T-helper 2 cell treated with Interferon-gamma antibody and Interleukin-4, amounts not matched to agents 100 ng/mL and 5 ng/mL, for 36 hours (primary cell): ENCODE results near the gene IL22RA2. TPM values are rescaled to one million over a fixed set of nuclear protein-coding genes. Genes with fewer than 3 reads are reported as not detected.
"Not testable (repeated sequence)": the region's sequence is repeated elsewhere in the genome, so short reads cannot be mapped to it uniquely, and the experiment has no call there.

Experiments used
- intact Hi-C: fragments of 100-400 bp; cut with micrococcal nuclease; formaldehyde crosslinking; loops from one replicate; pipeline ENCODE4 v1.15.1; 2023
- total RNA-seq: library from RNA; stranded (reverse); gene quantifications from 2 replicates; pipeline ENCODE4 v1.2.3, GENCODE V29; 2022

The IL22RA2 gene
- total RNA-seq, 1 donor from 2014 or later: not detected

- intact Hi-C loops: no loop called here
These were observed 39.0 kb downstream of the IL22RA2 start for GRCh38 chr6:137134483-137134882.

DNA sequence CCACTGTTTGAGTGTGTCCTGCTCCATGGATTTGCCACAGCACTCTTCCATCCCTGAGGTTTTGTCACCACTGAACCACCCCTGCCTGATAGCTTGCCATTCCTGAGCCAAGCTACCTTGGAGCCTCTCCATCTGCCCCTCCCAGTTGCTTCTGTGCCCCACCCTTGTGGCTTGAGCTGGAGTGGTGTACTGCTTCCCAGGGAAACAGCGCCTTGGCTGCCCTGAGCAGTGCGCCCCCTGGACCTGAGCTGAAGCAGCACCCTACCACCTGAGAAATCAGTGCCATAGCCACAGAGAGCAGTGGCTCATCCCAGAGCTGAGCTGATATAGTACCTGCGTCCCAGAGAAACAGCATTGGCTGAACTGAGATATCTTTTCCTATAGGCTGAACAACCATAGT, 40.3 kb downstream of the IL22RA2 start:
- intact Hi-C loops: no loop called here

- intact Hi-C loops: no loop called here
These were observed 46.5 kb downstream of the IL22RA2 start for GRCh38 chr6:137126875-137127485.

DNA sequence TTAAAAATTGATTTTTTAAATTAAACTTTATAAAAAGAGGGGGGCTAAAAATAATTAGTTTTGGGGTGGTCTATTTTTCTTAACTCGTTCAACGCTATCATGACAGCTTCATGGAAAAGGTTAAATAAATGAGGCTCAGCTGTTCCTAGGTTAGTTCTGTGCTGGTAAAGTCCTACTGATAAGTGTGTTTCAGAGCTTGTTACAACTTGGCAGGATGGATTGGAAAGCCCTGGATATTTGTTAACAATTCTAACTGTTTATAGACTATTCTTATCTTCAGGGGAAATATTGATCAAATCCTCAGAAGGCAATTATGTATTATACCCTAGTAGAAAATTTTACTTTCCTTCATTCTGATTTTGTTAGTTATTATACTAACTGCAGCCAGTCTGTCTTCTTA, 50.4 kb downstream of the IL22RA2 start:
- intact Hi-C loops: no loop called here

GRCh38 chr6:137122612-137123011, 50.8 kb downstream of the IL22RA2 start:
- intact Hi-C loops: no loop called here

DNA sequence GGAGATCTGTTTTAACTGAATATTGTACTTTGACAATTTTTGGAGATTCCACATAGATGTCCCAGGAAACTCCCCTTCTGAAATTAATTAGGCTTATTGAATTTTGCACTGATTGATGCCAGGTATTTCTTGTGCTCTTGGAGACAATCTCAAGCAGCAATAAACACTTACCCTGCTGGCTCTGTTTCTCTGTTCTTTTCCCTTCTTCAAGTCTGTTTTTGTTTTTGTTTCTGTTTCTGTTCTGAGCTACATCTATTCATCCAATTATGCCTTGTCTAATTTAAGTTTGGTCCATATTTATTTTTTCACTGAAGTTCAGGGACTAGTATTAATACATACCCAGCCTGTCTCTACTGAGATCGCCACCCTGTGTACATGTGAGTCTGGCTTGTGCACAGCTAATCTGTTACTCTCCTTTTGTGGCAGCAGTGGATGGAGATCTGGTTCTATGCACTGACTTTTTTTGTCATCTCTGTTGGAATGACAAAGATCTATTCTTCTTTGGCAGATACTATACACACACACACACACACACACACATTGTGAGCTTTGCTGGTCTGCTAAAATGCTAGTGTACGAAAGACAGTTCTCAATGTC, 51.9 kb downstream of the IL22RA2 start:
- intact Hi-C loops: no loop called here

GRCh38 chr6:137120748-137121147, 52.7 kb downstream of the IL22RA2 start:
- intact Hi-C loops: no loop called here

GRCh38 chr6:137119196-137120104, 54.0 kb downstream of the IL22RA2 start:
- intact Hi-C loops: no loop called here

DNA sequence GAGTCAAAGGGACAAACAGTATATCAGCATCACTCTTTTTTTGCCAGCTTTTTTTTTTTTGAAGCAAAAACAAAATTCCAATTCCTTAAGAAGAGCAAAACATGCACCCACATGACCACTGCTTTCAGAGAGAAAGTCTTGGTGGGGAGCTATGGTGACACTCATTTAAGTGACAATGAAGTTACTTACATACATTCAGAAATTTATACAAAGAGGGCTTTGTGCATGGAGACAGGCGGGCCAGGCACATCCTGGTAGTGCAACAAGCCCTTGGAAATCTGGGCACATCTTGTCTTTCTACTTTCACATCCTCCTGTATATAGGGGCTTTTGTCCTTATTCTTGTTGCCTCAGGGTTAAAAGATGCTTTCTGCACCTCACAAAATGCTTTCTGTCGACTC, 55.9 kb downstream of the IL22RA2 start:
- intact Hi-C loops: no loop called here

DNA sequence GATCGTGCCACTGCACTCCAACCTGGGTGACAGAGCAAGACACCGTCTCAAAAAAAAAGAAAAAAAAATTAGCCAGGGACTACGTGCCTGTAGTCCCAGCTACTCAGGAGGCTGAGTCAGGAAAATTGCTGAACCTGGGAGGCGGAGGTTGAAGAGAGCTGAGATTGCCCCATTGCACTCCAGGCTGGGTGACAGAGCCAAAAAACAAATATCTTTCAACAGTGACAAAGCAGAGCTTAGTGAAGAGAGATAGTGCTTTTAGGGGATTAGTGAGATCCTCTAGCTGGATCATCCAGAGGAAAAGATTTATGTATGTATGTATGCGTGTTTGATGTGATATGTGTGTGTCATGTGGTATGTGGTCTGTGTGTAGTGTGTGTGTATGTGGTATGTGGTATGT, 56.6 kb downstream of the IL22RA2 start:
- intact Hi-C loops: no loop called here

- intact Hi-C loops: no loop called here
These were observed 57.8 kb downstream of the IL22RA2 start for GRCh38 chr6:137115658-137116057.

DNA sequence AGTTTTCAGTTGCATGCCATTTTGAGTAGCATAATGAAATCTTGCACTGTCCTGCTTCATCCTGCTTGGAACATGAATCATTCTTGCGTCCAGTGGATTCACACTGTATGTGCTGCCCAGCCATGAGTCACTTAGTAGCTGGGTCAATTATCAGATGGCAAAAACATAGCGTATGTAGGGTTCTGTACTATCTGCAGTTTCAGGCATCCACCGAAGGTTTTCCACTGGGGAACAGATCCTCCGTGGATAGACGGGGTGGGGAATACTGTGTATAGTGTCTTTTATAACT, 61.4 kb downstream of the IL22RA2 start:
- intact Hi-C loops: no loop called here

DNA sequence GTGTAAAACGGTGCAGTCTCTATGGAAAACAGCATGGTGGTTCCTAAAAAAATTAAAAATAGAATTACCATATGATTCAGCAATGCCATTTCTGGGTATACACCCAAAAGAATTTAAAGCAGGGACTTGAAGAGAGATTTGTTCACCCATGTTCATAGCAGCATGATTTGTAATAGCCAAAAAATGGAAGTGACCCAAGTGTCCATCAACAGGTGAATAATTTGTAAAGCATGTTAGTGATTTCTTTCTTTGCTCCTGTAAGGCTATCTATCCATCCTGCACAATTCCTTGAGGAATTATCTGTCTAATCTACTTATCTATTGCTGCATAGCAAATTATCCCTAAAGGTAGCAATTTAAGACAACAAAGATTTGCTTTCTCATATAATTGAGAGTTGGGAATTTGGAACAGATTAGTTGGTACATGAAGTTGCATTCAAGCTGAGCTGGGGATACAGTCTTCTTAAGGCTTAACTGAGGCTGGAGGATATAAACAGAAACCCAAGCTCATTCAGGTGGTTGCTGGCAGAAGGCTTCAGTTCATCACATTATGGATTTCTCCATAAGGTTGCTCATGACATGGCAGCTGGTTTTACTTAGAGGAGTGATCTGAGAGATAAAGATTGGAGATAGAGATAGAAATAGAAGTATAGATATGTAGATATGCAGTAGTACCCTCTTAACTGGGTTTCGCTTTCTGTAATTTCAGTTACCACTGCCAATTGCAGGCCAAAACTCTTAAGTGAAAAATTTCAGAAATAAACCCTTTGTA, 62.0 kb downstream of the IL22RA2 start:
- intact Hi-C loops: no loop called here

- intact Hi-C loops: no loop called here
These were observed 65.7 kb downstream of the IL22RA2 start for GRCh38 chr6:137107767-137108105.

- intact Hi-C loops: not testable (repeated sequence)
These were observed 66.2 kb downstream of the IL22RA2 start for GRCh38 chr6:137107047-137107766.

GRCh38 chr6:137106183-137106582, 67.3 kb downstream of the IL22RA2 start:
- intact Hi-C loops: no loop called here

DNA sequence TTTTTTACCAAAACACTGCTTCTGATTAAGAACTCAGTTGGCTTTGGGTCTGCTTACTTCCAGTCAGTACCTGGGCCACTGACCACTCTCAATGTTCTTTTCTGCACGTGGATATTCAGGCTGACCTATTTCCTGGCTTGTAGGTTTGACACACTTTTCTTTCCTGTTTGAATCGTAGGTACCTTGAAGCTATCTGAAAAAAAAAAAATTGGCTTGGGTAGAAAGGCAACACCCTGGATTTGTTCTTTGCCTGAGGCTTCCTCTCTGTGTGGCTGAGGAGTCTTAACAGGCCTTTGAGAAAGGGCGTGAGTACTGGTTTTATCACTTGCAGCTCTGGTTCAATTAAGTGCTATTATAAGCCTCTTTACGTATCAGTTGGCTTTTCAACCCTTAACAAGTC, 68.1 kb downstream of the IL22RA2 start:
- intact Hi-C loops: no loop called here

DNA sequence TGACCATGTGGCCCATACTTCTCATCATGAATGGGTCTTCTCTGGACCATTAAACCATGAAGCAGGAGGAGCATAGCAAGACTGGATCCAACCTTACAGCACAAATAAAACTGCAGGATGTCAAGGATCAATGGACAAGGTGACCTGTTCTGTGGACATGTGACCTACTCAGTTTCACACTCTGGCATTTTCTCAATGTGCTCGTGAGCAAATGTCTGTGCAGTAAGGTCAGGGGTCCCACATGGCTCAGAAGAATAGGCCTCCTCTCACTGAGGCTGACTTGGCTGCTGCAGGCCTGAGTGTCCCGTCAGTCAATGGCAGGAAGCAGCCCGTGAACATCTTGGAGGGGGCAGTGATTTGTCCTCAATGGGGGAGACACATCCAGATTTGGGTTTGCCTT, 68.5 kb downstream of the IL22RA2 start:
- intact Hi-C loops: no loop called here

- intact Hi-C loops: no loop called here
These were observed 70.5 kb downstream of the IL22RA2 start for GRCh38 chr6:137102851-137103492.

GRCh38 chr6:137102050-137102848, 71.2 kb downstream of the IL22RA2 start:
- intact Hi-C loops: no loop called here
